ENCODE data around the gene DCT.

Gene DCT

DNA sequence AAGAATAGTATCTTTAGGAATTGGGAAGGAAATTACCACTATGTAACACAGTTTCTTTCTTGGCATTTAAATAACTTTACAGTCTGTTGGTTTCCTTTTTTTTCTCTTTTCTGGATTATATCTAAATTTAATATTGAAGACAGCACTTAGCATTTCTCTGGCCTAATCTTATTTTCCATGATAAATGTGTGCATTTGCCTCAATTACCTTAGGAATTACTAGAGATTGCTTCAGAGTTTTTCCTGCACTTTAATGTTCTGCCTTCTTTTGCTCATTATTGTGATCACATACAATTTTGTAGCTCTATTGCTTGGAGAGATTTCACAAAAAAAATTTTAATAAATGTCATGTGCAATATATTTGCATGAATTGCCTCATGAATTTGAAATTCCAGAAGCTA is 25.1 kb downstream of the DCT start:
- no peak for DNase-seq (ENCODE audit: low read depth in 3 of 3)

DNA sequence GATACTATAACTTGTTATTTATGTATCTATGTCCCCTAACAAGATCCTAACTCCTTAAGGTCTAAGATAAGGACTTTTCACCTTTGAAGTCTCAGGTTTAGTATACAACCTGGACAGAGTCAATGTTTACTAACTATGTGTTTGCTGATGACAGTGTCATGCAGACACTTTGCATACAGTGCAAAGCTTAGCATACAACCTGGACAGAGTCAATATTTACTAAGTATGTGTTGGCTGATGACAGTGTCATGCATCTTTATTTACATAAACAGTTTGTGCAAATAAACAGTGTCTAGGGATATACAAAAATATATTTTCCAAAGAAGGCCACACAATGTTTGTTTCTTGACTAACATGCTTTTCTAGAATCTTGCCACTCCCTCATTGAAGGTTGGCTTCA is 34.7 kb downstream of the DCT start:
- DNase-seq (ENCODE audit: low read depth in 3 of 3) = no peak

- no peak for DNase-seq (ENCODE audit: low read depth in 3 of 3)
Measured at GRCh38 chr13:94435604-94436226, 43.8 kb downstream of the DCT start.

DNA sequence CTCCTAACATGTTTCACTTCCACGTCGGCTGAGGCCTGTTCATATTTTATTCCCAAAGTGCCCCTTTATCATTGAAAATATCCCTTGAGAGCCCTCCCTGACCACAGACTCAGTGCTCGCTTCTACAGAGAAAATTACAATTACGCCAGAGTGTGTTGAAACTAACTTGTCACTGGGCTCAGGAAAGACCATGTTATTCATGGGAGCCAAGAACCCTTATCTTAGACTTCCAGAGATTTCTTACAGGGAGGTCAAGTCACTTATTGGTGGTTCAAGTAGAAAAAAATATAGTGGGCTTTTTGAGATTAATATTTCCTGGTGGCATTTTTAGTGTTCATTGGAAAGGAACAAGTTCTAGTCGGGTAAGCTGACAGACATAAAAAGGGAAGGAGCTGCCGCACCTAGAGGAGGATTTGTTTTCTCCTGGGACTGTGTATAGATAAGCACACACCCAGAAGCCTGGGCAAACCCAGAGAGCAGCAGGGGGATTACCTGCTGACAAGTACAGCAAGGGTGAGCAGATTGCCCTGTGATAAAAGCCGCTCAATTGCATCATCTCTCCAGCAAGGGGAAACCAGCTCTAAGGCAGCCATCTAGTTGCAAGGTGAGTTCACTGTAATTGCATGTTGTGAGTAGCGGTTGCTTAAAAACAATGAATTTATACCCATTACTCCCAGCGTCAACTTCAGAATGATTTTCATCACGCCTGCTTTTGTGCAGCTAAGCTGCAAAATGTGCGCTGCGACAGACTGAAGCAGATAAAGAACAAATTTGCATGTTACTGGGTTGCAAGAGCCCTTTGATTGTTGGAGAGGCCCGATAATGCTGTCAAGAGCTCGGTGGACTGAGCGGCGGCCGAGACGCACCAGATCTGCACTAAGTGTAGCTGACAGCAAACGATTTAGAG is 46.2 kb downstream of the DCT start:
- peak in 1 of 3 experiments; percentile 18 for DNase-seq (ENCODE audit: low read depth in 3 of 3)

DNA sequence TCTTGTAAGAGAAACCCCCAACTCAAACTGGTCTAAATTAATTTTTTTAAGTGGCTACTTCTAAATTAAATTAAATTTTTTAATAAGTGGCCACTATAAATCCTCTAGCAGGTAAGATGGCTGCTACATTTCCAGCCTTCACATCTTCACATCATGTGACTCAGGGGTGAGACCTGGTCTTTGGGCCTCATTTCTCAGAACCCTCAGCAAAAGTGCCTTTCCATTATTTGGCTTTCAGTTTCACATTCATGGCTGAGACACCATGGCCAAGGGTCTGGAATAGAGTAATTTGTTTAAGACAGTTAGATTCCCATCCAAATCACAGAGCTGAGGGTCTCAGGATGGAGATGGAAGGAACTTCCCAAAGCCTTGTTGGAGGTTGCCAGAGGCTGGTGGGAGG is 47.5 kb downstream of the DCT start:
- DNase-seq (ENCODE audit: low read depth in 3 of 3) = no peak

DNA sequence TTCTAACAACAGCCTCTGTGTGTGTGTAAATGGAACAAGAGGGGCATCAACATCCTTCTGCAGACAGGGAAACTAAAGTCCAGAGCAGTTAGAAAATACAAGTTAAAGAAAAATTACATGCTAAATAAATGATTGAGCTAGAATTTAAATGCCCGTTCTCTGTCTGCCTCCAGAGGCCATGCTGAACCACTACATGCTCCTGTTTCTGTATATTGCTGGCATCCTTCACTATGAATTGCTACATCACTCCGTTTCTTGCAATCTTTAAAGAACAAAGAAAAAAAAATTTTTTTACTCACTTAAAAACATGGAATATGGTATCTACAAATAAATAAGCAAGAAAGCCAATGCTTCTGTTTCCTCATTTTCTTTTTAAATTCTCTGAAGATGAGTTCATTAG is 47.9 kb downstream of the DCT start:
- no peak for DNase-seq (ENCODE audit: low read depth in 3 of 3)

- DNase-seq (ENCODE audit: low read depth in 3 of 3) = no peak
Measured at GRCh38 chr13:94427313-94427953, 52.0 kb downstream of the DCT start.

DNA sequence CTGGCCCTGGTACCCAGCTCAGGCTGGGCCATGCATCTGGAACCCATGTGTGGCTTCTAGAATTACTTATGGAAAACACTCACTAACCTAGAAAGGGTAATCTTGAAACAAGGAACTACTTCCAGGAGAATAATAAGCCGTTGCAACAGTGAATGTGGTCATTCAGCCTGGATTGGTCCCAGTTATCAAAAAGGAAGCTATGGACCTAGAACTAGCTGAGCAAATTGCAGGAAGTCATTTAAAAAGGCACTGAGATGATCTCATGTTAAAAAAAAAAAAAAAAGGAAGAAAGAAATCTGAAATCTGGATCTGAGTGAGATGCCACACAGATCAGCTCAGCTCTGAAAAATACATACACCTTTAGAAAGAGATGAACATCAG is 59.6 kb downstream of the DCT start:
- DNase-seq (ENCODE audit: low read depth in 3 of 3) = no peak

DNA sequence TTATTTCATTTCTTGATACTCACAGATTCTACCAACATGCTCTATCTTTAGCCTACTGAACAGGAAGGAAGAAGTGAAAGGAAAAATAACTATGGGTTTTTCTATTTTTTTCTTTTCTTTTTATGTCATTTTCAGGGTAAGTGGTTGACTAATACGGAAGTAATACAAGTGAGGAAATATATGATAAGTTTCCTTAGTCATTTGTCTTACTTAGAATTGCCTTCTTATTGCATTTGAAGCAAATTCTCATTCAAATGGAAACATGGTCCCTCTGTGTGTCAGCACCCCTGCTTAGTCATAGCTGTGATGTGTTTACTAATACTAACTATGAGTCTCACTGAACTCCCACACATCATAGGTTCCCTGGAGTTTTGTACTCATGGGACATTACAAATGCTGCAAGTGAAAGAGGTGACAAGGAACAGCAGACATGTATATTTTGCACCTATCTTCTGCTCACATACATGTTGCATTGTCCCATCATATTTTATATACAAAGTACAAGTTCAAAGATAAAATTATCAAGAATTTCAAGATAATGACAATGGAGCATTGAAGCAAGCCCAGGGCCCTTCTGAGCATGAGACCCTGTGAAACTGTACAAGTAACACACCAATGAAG is 60.1 kb downstream of the DCT start:
- peak in 2 of 3 experiments; percentile 20 to 29 for DNase-seq (ENCODE audit: low read depth in 3 of 3)

- no peak for DNase-seq (ENCODE audit: low read depth in 3 of 3)
Measured at GRCh38 chr13:94417294-94417693, 62.2 kb downstream of the DCT start.

DNA sequence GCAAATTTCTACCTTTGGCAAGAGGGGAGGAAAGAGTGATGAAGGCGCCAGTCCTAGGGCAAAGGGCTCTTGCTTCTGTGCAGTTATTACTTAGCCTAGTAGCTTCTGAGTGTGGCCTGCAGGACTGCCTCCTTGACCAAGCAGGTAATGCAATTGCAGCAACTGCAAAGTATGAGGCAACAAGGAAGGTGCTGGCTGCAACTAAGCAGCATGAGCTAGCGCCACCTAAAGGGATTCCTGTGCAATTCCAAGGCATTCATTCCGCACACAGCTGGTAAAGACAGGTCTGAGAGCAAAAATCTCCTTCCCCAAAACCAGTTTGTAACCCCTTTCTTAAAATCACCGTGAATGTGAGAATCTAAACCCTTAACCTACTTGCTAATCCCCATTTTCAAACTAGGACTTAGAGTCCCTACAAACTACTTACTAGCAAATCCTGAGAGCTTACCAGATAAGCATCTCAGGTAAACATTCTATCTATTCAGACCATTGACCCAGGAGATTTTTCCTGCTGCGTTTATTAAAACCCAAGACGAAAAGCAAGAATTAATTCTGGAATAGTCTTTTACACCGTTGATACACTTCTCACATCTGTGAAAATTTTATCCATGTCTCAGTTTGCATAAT is 62.9 kb downstream of the DCT start:
- DNase-seq (ENCODE audit: low read depth in 3 of 3) = no peak

- DNase-seq (ENCODE audit: low read depth in 3 of 3) = no peak
Measured at GRCh38 chr13:94415500-94416237, 63.8 kb downstream of the DCT start.

DNA sequence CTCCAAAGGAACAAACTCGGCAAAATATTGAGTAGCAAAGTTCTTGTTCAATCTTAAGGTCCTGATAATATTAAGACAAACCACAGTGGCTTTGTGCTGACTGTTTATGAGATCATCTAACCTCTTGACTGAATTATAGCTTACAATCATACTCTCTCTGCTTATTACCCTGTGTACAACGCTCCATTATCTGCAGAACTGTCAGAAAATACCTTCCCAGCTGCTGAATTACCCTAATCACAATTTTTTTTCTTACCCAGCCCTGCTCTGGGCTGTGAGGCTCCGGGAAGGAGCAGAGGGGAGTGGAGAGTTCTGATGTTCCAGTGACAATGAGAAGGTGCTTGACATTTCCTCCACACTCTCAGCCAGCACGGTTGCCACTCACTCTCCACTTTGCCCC is 64.8 kb downstream of the DCT start:
- no peak for DNase-seq (ENCODE audit: low read depth in 3 of 3)

- DNase-seq (ENCODE audit: low read depth in 3 of 3) = no peak
Measured at GRCh38 chr13:94414141-94414540, 65.3 kb downstream of the DCT start.

DNA sequence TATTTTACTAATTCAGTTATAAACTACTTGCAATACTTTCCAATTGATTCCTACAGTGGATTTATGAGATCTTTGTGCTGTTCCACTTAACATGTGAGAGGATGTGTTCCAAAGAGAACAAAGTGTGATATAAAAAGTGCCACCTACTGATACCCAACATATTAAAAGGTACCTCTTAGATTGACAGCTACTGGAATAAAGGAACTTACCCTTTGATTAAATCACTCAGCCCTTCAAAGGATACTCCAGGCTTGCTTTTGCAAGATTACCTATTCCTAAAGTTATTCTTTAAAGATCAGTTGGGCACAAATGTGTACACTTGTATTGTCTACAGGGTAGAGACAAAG is 65.9 kb downstream of the DCT start:
- DNase-seq (ENCODE audit: low read depth in 3 of 3) = no peak

DNA sequence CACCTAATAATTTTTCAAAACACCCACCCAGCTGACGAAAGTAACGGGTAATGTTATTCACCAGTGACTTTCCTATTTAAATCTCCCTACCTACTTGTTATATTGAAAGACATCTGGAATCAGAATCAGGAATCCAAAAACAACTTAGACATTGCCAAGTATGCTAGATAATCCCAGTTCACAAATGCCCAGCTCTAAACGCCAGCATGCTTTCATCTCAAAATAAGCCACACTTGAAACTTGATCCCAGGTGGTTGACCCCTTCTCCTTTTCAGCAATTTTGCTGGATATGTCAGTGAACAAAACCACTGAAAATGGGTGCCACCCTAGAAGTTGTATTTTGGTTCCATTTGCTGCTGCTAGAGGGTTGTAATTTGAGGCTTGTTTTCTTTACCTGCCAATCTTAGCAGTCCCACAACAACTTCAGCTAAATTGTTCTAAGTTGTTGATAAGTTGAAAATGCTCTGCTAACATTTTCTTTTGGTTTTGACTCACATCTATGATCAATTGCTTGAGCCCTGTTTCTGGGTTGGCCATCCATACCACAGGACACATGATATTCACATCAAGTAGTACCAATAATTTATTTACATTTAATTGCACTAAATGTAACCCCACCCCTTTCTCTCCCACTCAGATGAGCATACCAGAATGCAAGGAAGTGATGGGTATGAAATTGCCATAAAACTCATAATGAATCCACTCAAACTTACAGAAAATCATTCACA is 66.4 kb downstream of the DCT start:
- no peak for DNase-seq (ENCODE audit: low read depth in 3 of 3)

- DNase-seq (ENCODE audit: low read depth in 3 of 3) = no peak
Measured at GRCh38 chr13:94411747-94412146, 67.7 kb downstream of the DCT start.

DNA sequence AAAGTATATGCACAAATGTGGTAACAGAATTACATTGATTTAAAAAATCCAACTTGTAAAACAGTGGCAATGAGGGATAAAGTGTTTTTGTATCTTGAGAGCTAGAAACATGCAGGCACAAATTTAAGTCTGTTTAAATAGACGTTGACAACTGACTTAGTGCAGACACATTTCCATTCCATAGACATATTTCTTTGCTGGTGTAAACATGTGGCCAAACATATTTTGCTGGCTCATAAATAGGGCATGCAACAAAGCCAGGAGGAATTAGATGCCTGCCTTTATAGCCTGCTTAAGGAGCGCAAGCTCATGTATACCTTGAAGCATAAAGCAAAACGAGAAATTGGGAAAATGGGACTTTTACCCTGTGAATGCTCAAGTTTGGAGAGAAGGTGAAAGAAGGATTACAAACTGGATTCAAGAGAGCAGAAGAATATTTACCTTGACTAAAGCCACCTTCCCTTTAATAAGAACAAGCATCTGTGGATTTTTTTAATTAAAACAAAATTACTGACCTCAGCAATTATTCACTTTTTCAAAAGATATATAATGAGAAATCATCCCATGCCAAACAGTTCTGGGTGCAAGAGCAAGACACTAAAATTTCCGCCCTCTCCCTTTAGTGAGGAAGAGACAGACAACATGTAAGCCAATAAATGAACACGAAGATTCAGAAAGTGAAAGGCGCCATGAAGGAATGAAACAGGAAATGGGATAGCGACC is 71.0 kb downstream of the DCT start:
- DNase-seq (ENCODE audit: low read depth in 3 of 3) = no peak

- no peak for DNase-seq (ENCODE audit: low read depth in 3 of 3)
Measured at GRCh38 chr13:94400874-94401273, 78.6 kb downstream of the DCT start.

DNA sequence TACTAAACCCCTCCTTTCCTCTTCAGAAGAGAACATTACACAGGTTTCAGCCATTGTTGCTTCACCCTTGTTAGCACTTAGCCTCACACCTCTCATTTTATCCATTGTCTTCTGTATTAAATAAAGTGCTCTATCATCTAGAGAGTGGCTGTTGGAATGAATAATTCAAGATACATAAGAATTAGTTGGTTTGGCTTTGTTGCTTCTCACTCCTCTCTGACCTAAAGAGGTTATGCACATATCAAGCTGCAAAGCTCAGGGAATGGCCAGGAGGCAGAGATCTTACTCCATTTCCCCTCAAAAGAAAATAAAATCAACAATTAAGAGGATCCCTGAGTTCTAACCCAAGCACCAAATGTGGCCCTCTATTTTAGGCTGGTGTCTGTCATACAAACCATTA is 79.7 kb downstream of the DCT start:
- no peak for DNase-seq (ENCODE audit: low read depth in 3 of 3)

Data from stimulated activated CD4-positive, alpha-beta T cell treated with anti-CD3 and anti-CD28 coated beads, TNF-alpha, amount 100 ng/mL, for 24 hours (primary cell).